ENCODE results near the gene NFIA. TPM values are rescaled to one million over a fixed set of nuclear protein-coding genes. Genes with fewer than 3 reads are reported as not detected.

Gene NFIA
- total RNA-seq, 1 donor from 2014 or later: 16.2 TPM

DNA sequence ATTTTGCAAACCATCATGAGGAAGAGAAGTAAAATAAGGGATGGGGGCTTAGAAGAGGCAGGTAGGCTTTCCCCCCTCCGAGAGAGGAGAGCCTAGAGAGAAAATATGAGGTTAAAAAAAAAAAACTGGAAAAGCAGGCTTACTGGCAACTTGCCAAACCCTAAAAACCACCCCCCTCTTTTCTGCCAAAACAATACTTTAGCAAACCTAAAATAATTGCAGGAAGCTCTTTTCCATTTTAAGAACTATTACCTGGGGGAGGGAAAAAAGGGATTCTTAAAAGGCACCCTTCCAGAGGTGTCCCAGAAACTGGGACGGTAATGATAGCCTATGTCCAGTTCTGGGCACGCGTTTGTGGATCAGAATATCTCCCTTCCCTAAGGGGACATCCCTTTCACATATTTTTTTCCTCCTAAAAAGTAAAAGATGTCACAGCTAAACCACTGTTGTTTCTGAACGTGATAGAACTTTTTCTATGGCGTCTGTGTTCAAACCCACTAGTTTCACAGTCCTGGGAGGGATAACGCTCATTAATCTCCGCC lies 1.1 kb upstream of the NFIA start:
- Mint-ChIP-seq H3K9me3 (ENCODE audit: unreplicated experiment) (no peaks in the 10 kb centered on the region), H3K4me3 (ENCODE audit: unreplicated experiment) (peak overlapping the region; percentile 90), H3K36me3 (ENCODE audit: low read depth, unreplicated experiment) (peaks cover 5% of the 10 kb centered on the region), H3K4me1 (ENCODE audit: unreplicated experiment) (peaks cover 47% of the 10 kb centered on the region), H3K27me3 (ENCODE audit: unreplicated experiment) (peaks cover 18% of the 10 kb centered on the region), H3K27ac (ENCODE audit: unreplicated experiment) (peak overlapping the region; percentile 58)
- DNase-seq (ENCODE audit: low spot score): no peak
- no peak for TF ChIP-seq CTCF (IDR thresholded peaks at IDR 0.05; ENCODE audit: unreplicated experiment)

- Mint-ChIP-seq H3K4me1 (ENCODE audit: unreplicated experiment) (peaks cover 43% of the 10 kb centered on the region), H3K9me3 (ENCODE audit: unreplicated experiment) (no peaks in the 10 kb centered on the region), H3K27me3 (ENCODE audit: unreplicated experiment) (peaks cover 14% of the 10 kb centered on the region), H3K36me3 (ENCODE audit: low read depth, unreplicated experiment) (peaks cover 5% of the 10 kb centered on the region), H3K27ac (ENCODE audit: unreplicated experiment) (no peak overlapping the region), H3K4me3 (ENCODE audit: unreplicated experiment) (peak overlapping the region; percentile 90)
- no peak for TF ChIP-seq CTCF (IDR thresholded peaks at IDR 0.05; ENCODE audit: unreplicated experiment)
- DNase-seq (ENCODE audit: low spot score): peak; percentile 53
These were observed 563 bp upstream of the NFIA start for GRCh38 chr1:61081686-61082310.

GRCh38 chr1:61083013-61083806 lies 849 bp downstream of the NFIA start:
- peak overlapping the region; percentile 98 for H3K4me3 Mint-ChIP-seq (ENCODE audit: unreplicated experiment)
- no peak overlapping the region for H3K27ac Mint-ChIP-seq (ENCODE audit: unreplicated experiment)
- H3K36me3 Mint-ChIP-seq (ENCODE audit: low read depth, unreplicated experiment): peaks cover 5% of the 10 kb centered on the region
- peaks cover 38% of the 10 kb centered on the region for H3K4me1 Mint-ChIP-seq (ENCODE audit: unreplicated experiment)
- H3K27me3 Mint-ChIP-seq (ENCODE audit: unreplicated experiment): peaks cover 14% of the 10 kb centered on the region
- peak; percentile 49 for DNase-seq (ENCODE audit: low spot score)
- H3K9me3 Mint-ChIP-seq (ENCODE audit: unreplicated experiment): no peaks in the 10 kb centered on the region
- no peak for TF ChIP-seq CTCF (IDR thresholded peaks at IDR 0.05; ENCODE audit: unreplicated experiment)

DNA sequence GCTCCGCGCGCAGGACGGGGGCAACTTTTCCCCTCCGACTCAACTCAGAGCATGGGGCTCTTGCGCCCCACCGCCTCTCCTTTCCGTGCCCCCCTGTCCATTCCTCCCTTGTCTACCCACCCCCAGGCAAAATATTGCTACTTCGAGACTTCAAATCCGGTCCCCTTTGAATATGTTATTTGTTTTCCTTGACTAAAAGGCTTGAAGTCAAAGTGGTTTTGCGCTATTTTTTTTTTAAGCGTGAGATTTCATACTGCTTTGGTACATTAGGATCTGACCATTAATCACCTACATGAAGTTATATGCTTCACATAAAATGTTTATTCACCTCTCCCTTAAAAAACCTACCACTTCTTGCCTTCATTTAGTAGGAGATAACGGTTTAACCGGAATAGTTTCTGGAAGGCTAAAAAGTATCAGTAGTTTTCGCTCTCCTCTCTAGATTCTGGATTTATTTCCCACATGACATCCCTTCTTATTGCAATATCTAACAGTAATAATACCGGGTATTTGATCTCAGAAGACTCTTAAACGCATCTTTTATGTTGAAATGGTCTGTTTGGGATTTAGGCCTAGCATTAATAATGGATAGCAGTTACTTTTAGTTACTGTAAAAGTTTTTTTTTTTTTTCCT lies 1.6 kb downstream of the NFIA start:
- Mint-ChIP-seq H3K4me1 (ENCODE audit: unreplicated experiment) (peaks cover 32% of the 10 kb centered on the region), H3K9me3 (ENCODE audit: unreplicated experiment) (no peaks in the 10 kb centered on the region), H3K27ac (ENCODE audit: unreplicated experiment) (peak overlapping the region; percentile 87), H3K4me3 (ENCODE audit: unreplicated experiment) (peak overlapping the region; percentile 98), H3K27me3 (ENCODE audit: unreplicated experiment) (peaks cover 14% of the 10 kb centered on the region), H3K36me3 (ENCODE audit: low read depth, unreplicated experiment) (peaks cover 8% of the 10 kb centered on the region)
- TF ChIP-seq CTCF (IDR thresholded peaks at IDR 0.05; ENCODE audit: unreplicated experiment): no peak
- DNase-seq (ENCODE audit: low spot score): no peak

Data from endothelial cell (in vitro differentiated cells).